ENCODE results near the gene POLA1.

GRCh38 chrX:24999511-24999910, 305.8 kb downstream of the POLA1 start:
- no peak for TF ChIP-seq CTCF (IDR thresholded peaks at IDR 0.05; ENCODE audit: low read length)
- no peak for TF ChIP-seq EZH2 (optimal IDR thresholded peaks at IDR 0.05; ENCODE audit: low read depth, low read length)
- TF ChIP-seq EZH2phosphoT487 (IDR thresholded peaks at IDR 0.05; ENCODE audit: low read length) = no peak

Data from MM.1S (cell line).